Liver (tissue), 9 donors: ENCODE data around the gene STIM2. TPM values are rescaled to one million over a fixed set of nuclear protein-coding genes. Genes with fewer than 3 reads are reported as not detected.

Experiments used
- DNase-seq: peaks from one replicate; pipeline ENCODE4 v3.0.0-alpha.2; 2017; ENCODE audit warnings: low spot score
- H3K27ac ChIP-seq, 2 donors: one replicate each; pipeline ENCODE4 v1.7.0; 2013; ENCODE audit warnings: inconsistent platforms in 2 of 2, low read length in 2 of 2, control low read depth in 1 of 2, low read depth in 1 of 2, mild to moderate bottlenecking in 1 of 2
- H3K27me3 ChIP-seq, 4 donors: one replicate each; pipeline versions ENCODE4 v1.6.1 to v1.7.0; 2013; ENCODE audit warnings: low read length in 3 of 4, inconsistent platforms in 1 of 4, mild to moderate bottlenecking in 1 of 4, moderate library complexity in 1 of 4; ENCODE audit not compliant: control insufficient read depth in 4 of 4, insufficient read depth in 4 of 4
- H3K36me3 ChIP-seq, 4 donors: one replicate each; pipeline versions ENCODE4 v1.6.1 to v1.7.0; 2013; ENCODE audit warnings: low read length in 3 of 4, mild to moderate bottlenecking in 3 of 4, low read depth in 1 of 4, moderate library complexity in 1 of 4; ENCODE audit not compliant: control insufficient read depth in 4 of 4, insufficient read depth in 3 of 4
- H3K4me1 ChIP-seq, 4 donors: one replicate each; pipeline versions ENCODE4 v1.6.1 to v1.7.0; 2013; ENCODE audit warnings: low read length in 3 of 4, mild to moderate bottlenecking in 3 of 4, moderate library complexity in 1 of 4; ENCODE audit not compliant: control insufficient read depth in 4 of 4, insufficient read depth in 4 of 4
- H3K4me3 ChIP-seq, 3 donors: one replicate each; pipeline versions ENCODE4 v1.6.1 to v1.7.0; 2013; ENCODE audit warnings: low read length in 3 of 3, control low read depth in 1 of 3, low read depth in 1 of 3, mild to moderate bottlenecking in 1 of 3
- H3K9ac ChIP-seq, 2 donors: one replicate each; pipeline ENCODE4 v1.7.0; 2013; ENCODE audit warnings: low read length in 2 of 2, mild to moderate bottlenecking in 2 of 2, moderate library complexity in 2 of 2, control low read depth in 1 of 2, low read depth in 1 of 2
- H3K9me3 ChIP-seq, 4 donors: one replicate each; pipeline versions ENCODE4 v1.6.1 to v1.7.0; 2013; ENCODE audit warnings: low read length in 3 of 4; ENCODE audit not compliant: control insufficient read depth in 4 of 4
- ATF3 ChIP-seq: IDR thresholded peaks from 2 replicates; pipeline ENCODE4 v1.6.1; 2016; ENCODE audit warnings: antibody characterized with exemption
- EGR1 ChIP-seq, 2 donors: IDR thresholded peaks; 2 replicates each; pipeline ENCODE4 v1.6.1; 2016 to 2018; ENCODE audit warnings: antibody characterized with exemption in 2 of 2, low read depth in 2 of 2
- FOXA1 ChIP-seq: IDR thresholded peaks from 2 replicates; pipeline ENCODE4 v1.6.1; 2016; ENCODE audit warnings: antibody characterized with exemption
- FOXA2 ChIP-seq: IDR thresholded peaks from 2 replicates; pipeline ENCODE4 v1.6.1; 2016; ENCODE audit warnings: antibody characterized with exemption
- GABPA ChIP-seq, 2 donors: IDR thresholded peaks in 1 of 2; conservative IDR thresholded peaks in 1 of 2; 2 replicates each; pipeline ENCODE4 v1.6.1; 2016; ENCODE audit warnings: antibody characterized with exemption in 2 of 2, mild to moderate bottlenecking in 1 of 2, moderate library complexity in 1 of 2
- HNF4A ChIP-seq, 2 donors: conservative IDR thresholded peaks; 2 replicates each; pipeline ENCODE4 v1.6.1; 2016; ENCODE audit warnings: antibody characterized with exemption in 2 of 2, mild to moderate bottlenecking in 2 of 2
- JUND ChIP-seq, 2 donors: IDR thresholded peaks; 2 replicates each; pipeline ENCODE4 v1.6.1; 2016; ENCODE audit warnings: antibody characterized with exemption in 2 of 2
- MAX ChIP-seq: IDR thresholded peaks from 2 replicates; pipeline ENCODE4 v1.6.1; 2016; ENCODE audit warnings: antibody characterized with exemption
- NR2F2 ChIP-seq: IDR thresholded peaks from 2 replicates; pipeline ENCODE4 v1.6.1; 2016; ENCODE audit warnings: antibody characterized with exemption
- RAD21 ChIP-seq, 2 donors: IDR thresholded peaks; 2 replicates each; pipeline ENCODE4 v1.6.1; 2016; ENCODE audit warnings: antibody characterized with exemption in 2 of 2, mild to moderate bottlenecking in 2 of 2
- REST ChIP-seq: IDR thresholded peaks from 2 replicates; pipeline ENCODE4 v1.6.1; 2016; ENCODE audit warnings: antibody characterized with exemption, mild to moderate bottlenecking
- RXRA ChIP-seq, 2 donors: IDR thresholded peaks; 2 replicates each; pipeline ENCODE4 v1.6.1; 2017 to 2018; ENCODE audit warnings: antibody characterized with exemption in 2 of 2, mild to moderate bottlenecking in 1 of 2
- SP1 ChIP-seq: IDR thresholded peaks from 2 replicates; pipeline ENCODE4 v1.6.1; 2018; ENCODE audit warnings: antibody characterized with exemption, mild to moderate bottlenecking
- TAF1 ChIP-seq: conservative IDR thresholded peaks from 2 replicates; pipeline ENCODE4 v1.6.1; 2016; ENCODE audit warnings: antibody characterized with exemption, mild to moderate bottlenecking
- YY1 ChIP-seq: IDR thresholded peaks from 2 replicates; pipeline ENCODE4 v1.6.1; 2016; ENCODE audit warnings: antibody characterized with exemption, mild to moderate bottlenecking
- ZBTB33 ChIP-seq: IDR thresholded peaks from 2 replicates; pipeline ENCODE4 v1.6.1; 2016; ENCODE audit warnings: antibody characterized with exemption
- WGBS: extraction: QIAGEN DNeasy Blood & Tissue Kit; methylation state at CpG from one replicate; pipeline ENCODE4 v1.1.7; 2013; 5-methylcytosine and 5-hydroxymethylcytosine counted together
- polyA plus RNA-seq, 2 donors: library from polyadenylated mRNA; stranded (reverse) in 1 of 2; unstranded in 1 of 2; fragments of 200-250 nt in 1 of 2; fragments of >200 nt in 1 of 2; fragmentation: Nextera tagmentation in 1 of 2; extraction: Ambion mirVana in 1 of 2; gene quantifications; one replicate each; pipeline versions ENCODE4 v1.2.1 to v1.2.3, GENCODE V29; 2013 to 2015
- total RNA-seq, 2 donors: library from RNA; depleted of rRNA; stranded (reverse); fragments of >200 nt; gene quantifications; one replicate each; pipeline ENCODE4 v1.2.3, GENCODE V29; 2014
- donor health status: healthy.
- donor health status: healthy.
- donor health status: healthy.
- donor health status: healthy.
- donor health status: healthy.

Gene STIM2
- total and polyA plus RNA-seq, 4 donors, result 5.4 to 11.1 (median 6.9) TPM

- no peak for TF ChIP-seq ZBTB33
Measured at GRCh38 chr4:26912069-26912468, 51.4 kb downstream of the STIM2 start (continued).

GRCh38 chr4:26912810-26913209 is 52.2 kb downstream of the STIM2 start:
- 89% methylated on average over 3 of the region's 3 CpGs for WGBS
- Histone ChIP-seq H3K4me3 (no peak overlapping the region), H3K9ac (no peak overlapping the region), H3K36me3 (peaks cover 0 to 2% (median 0%) of the 10 kb centered on the region in 4 donors), H3K4me1 (peaks cover 0 to 4% (median under 1%) of the 10 kb centered on the region in 4 donors), H3K27ac (no peak overlapping the region), H3K9me3 (no peaks in the 10 kb centered on the region), H3K27me3 (no peaks in the 10 kb centered on the region)
- DNase-seq, result no peak
- no peak for TF ChIP-seq ZBTB33
- no peak for TF ChIP-seq TAF1
- no peak for TF ChIP-seq REST
- no peak for TF ChIP-seq EGR1 (IDR thresholded peaks at IDR 0.05; ENCODE audit: low read depth in 2 of 2)
- no peak for TF ChIP-seq NR2F2
- no peak for TF ChIP-seq GABPA (IDR thresholded peaks at IDR 0.05 in 1 of 2, conservative IDR thresholded peaks at IDR 0.05 in 1 of 2)
- TF ChIP-seq SP1, result no peak
- TF ChIP-seq FOXA2, result no peak
- TF ChIP-seq YY1, result no peak
- TF ChIP-seq HNF4A (conservative IDR thresholded peaks at IDR 0.05), result no peak
- no peak for TF ChIP-seq RAD21 (IDR thresholded peaks at IDR 0.05)
- TF ChIP-seq RXRA (IDR thresholded peaks at IDR 0.05), result no peak
- TF ChIP-seq ATF3, result no peak
- TF ChIP-seq JUND (IDR thresholded peaks at IDR 0.05), result no peak
- no peak for TF ChIP-seq MAX
- TF ChIP-seq FOXA1, result no peak
